Sigmoid colon (tissue), 7 donors: Measurements from ENCODE around the gene ZIM2. TPM values are rescaled to one million over a fixed set of nuclear protein-coding genes. Genes with fewer than 3 reads are reported as not detected.

Experiments
- DNase-seq: peaks from one replicate; pipeline ENCODE4 v3.0.0-alpha.2; 2019
- H3K27ac ChIP-seq, 4 donors: fragments of 200-600 bp; sonication (generic); one replicate each; pipeline ENCODE4 v1.5.1; 2016 to 2019; ENCODE audit warnings: mild to moderate bottlenecking in 1 of 4
- H3K27me3 ChIP-seq, 3 donors: fragments of 200-600 bp; sonication (generic); one replicate each; pipeline ENCODE4 v1.5.1; 2019; ENCODE audit warnings: mild to moderate bottlenecking in 1 of 3
- H3K36me3 ChIP-seq, 4 donors: fragments of 200-600 bp; sonication (generic); one replicate each; pipeline ENCODE4 v1.5.1; 2016 to 2019
- H3K4me1 ChIP-seq, 4 donors: fragments of 200-600 bp; sonication (generic); one replicate each; pipeline ENCODE4 v1.5.1; 2017 to 2019
- H3K4me3 ChIP-seq, 4 donors: fragments of 200-600 bp; sonication (generic); one replicate each; pipeline ENCODE4 v1.5.1; 2017 to 2019; ENCODE audit warnings: mild to moderate bottlenecking in 2 of 4, moderate library complexity in 1 of 4
- H3K9me3 ChIP-seq, 4 donors: fragments of 200-600 bp in 3 of 4; sonication (generic) in 3 of 4; one replicate each; pipeline versions ENCODE4 v1.5.1 to v1.6.1; 2013 to 2019
- EP300 ChIP-seq, 4 donors: sonication (generic); formaldehyde crosslinking; IDR thresholded peaks; one replicate each; pipeline ENCODE4 v1.6.1; 2017; ENCODE audit warnings: antibody characterized with exemption in 4 of 4
- POLR2A ChIP-seq, 2 donors: fragments of 450-650 bp; IDR thresholded peaks; one replicate each; pipeline ENCODE4 v1.6.1; 2016; ENCODE audit warnings: antibody characterized with exemption in 2 of 2, mild to moderate bottlenecking in 2 of 2, moderate library complexity in 2 of 2
- POLR2AphosphoS5 ChIP-seq, 4 donors: sonication (generic); formaldehyde crosslinking; IDR thresholded peaks; one replicate each; pipeline ENCODE4 v1.6.1; 2017; ENCODE audit warnings: antibody characterized with exemption in 4 of 4
- WGBS, 2 donors: extraction: QIAGEN DNeasy Blood & Tissue Kit; methylation state at CpG; one replicate each; pipeline ENCODE4 v1.1.7; 2013; 5-methylcytosine and 5-hydroxymethylcytosine counted together
- intact Hi-C: fragments of 100-400 bp; cut with DNase I; formaldehyde crosslinking; loops from one replicate; pipeline ENCODE4 v1.15.1; 2023
- polyA plus RNA-seq, 3 donors: library from polyadenylated mRNA; stranded (reverse); fragments of 200-250 nt; gene quantifications; one replicate each; pipeline ENCODE4 v1.2.3, GENCODE V29; 2013
- small RNA-seq, 3 donors: library from RNA; depleted of rRNA; stranded (forward); fragments of <200 nt; gene quantifications; one replicate each; pipeline ENCODE3, GENCODE V24; 2016
- total RNA-seq, 4 donors: library from RNA; depleted of rRNA; stranded (reverse); fragments of >200 nt; gene quantifications; one replicate each; pipeline ENCODE4 v1.1.0, GENCODE V29; 2016
- TF ChIP-seq, protein P1 (sequence below), 4 experiments: fragments of 450-650 bp in 3 of 4; fragments of 200-600 bp in 1 of 4; IDR thresholded peaks; one replicate each; pipeline ENCODE4 v1.5.1; 2016 to 2019; ENCODE audit warnings: antibody characterized with exemption in 4 of 4, mild to moderate bottlenecking in 3 of 4, moderate library complexity in 2 of 4
- donor health status: healthy with polysubstance abuse.
- donor health status: Bipolar disorder and iron deficiency.
- donor health status: healthy.

Gene ZIM2
- total and polyA plus RNA-seq, 7 donors, result 0.09 to 1.6 (median 0.83) TPM; not detected in 2

DNA sequence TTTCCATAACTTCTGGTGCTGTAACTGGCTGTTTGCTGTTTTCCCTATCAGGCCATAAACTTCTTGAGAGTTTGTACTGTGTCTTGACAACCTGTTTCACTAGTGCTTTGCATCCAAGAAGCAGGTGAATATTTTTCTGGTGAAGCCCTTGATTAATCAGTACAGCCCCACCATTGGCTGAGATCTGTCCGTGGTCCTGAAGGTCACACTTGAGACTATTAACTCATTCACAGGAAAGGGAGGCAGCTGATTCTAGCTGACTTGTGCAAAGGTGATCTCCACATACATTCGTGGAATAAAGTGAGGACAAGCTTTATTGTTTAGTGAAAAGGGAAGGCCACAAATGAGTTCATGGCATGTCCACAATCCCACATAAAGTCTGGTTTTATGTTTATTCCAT, 107.5 kb downstream of the ZIM2 start:
- WGBS, 2 donors, result 13 to 22% methylated on average over 2 of the region's 2 CpGs
- no peak for DNase-seq
- Histone ChIP-seq H3K27me3 (peaks cover 0 to 5% (median 0%) of the 10 kb centered on the region in 3 donors), H3K4me3 (no peak overlapping the region), H3K36me3 (no peaks in the 10 kb centered on the region), H3K4me1 (no peaks in the 10 kb centered on the region), H3K27ac (no peak overlapping the region), H3K9me3 (peaks cover 0 to 7% (median 0%) of the 10 kb centered on the region in 4 donors)
- intact Hi-C loops, result no loop called here
- TF ChIP-seq POLR2AphosphoS5 (IDR thresholded peaks at IDR 0.05) (no peak), POLR2A (IDR thresholded peaks at IDR 0.05) (no peak)

DNA sequence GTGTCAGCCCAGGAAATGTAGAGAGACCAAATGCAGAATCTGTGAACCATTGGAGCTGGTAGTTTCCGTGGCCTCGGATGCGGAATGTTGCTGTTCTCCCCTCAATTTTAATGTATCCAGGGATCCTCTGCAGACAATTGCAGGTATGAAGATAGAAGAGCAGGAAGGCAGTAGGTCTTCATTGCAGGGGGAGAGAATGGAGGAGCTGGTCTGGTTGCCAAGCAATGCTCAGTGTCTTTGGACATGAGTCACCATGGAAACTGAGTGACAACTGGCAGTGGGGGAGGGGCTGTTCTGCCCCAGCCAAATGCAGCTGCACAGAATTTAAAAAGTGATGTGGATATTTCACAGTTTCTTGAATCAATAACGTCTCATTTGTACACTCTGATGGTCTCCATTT, 112.8 kb downstream of the ZIM2 start:
- no peak for DNase-seq
- intact Hi-C loops, result no loop called here
- Histone ChIP-seq H3K9me3 (no peaks in the 10 kb centered on the region), H3K4me3 (no peak overlapping the region), H3K27ac (no peak overlapping the region), H3K36me3 (no peaks in the 10 kb centered on the region), H3K4me1 (no peaks in the 10 kb centered on the region), H3K27me3 (peaks cover 0 to 3% (median 0%) of the 10 kb centered on the region in 3 donors)
- TF ChIP-seq POLR2AphosphoS5 (IDR thresholded peaks at IDR 0.05) (no peak), EP300 (IDR thresholded peaks at IDR 0.05) (no peak), POLR2A (IDR thresholded peaks at IDR 0.05) (no peak)
- TF ChIP-seq, protein P1, sequence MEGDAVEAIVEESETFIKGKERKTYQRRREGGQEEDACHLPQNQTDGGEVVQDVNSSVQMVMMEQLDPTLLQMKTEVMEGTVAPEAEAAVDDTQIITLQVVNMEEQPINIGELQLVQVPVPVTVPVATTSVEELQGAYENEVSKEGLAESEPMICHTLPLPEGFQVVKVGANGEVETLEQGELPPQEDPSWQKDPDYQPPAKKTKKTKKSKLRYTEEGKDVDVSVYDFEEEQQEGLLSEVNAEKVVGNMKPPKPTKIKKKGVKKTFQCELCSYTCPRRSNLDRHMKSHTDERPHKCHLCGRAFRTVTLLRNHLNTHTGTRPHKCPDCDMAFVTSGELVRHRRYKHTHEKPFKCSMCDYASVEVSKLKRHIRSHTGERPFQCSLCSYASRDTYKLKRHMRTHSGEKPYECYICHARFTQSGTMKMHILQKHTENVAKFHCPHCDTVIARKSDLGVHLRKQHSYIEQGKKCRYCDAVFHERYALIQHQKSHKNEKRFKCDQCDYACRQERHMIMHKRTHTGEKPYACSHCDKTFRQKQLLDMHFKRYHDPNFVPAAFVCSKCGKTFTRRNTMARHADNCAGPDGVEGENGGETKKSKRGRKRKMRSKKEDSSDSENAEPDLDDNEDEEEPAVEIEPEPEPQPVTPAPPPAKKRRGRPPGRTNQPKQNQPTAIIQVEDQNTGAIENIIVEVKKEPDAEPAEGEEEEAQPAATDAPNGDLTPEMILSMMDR (IDR thresholded peaks at IDR 0.05), result no peak
- 83 to 84% methylated on average over 4 of the region's 4 CpGs for WGBS, 2 donors

DNA sequence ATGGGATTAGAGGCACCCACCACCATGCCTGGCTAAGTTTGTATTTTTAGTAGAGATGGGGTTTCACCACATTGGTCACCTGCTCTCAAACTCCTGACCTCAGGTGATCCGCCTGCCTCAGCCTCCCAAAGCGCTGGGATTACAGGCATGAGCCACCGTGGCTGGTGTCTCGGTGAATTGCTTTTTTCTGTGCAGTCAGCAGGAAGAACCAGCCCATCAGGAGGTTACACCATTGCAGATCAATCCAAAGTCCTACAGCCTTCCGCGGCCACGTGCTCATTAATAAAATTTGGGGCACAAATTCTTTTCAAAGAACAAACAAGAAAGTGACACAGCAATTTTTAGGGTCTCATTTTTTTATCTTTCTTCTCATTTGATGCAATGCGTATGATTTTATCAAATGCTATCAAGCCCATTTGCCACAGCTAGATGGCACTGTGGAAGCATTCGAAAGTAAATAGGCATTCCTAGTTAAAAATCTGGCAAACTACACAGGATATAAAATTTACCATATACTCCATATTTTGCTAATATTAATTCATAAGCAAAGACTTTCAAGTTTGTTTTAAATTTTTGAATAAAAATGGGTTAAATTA, 114.6 kb downstream of the ZIM2 start:
- DNase-seq, result no peak
- WGBS, 2 donors, result 37 to 51% methylated on average over 9 of the region's 9 CpGs
- H3K4me3 ChIP-seq, result no peak overlapping the region
- no peaks in the 10 kb centered on the region for H3K36me3 ChIP-seq
- TF ChIP-seq POLR2A (IDR thresholded peaks at IDR 0.05), result no peak
- TF ChIP-seq, protein P1 (IDR thresholded peaks at IDR 0.05), result peak in 1 of 4 experiments; percentile 22
- intact Hi-C loops, result no loop called here
- H3K27ac ChIP-seq, result no peak overlapping the region
- H3K27me3 ChIP-seq, result no peaks in the 10 kb centered on the region
- no peaks in the 10 kb centered on the region for H3K9me3 ChIP-seq
- no peaks in the 10 kb centered on the region for H3K4me1 ChIP-seq

Small RNAs within 50 kb of the gene (small RNA-seq; reads per million reads assigned to genes)
- 0 reads per million in 3 donors for gene AC006115.2

Other genes with a start within 250 kb of the ZIM2 start
- 10 to 100 TPM; 10.4 to 18.0 (median 11.1) TPM for gene ZNF71, start 245.4 kb downstream of the ZIM2 start, total RNA-seq
- 1 to 10 TPM in 2 of 3 donors, under 1 TPM in 1; 0.60 to 3.6 (median 1.6) TPM for gene ZNF71, start 245.4 kb downstream of the ZIM2 start, polyA plus RNA-seq
- 1 to 10 TPM in 1 of 4 donors, under 1 TPM in 2, not detected in 1; 0.68 to 4.7 (median 0.99) TPM for gene SMIM17, start 197.6 kb downstream of the ZIM2 start, total RNA-seq
- under 1 TPM in 1 of 3 donors, not detected in 2; 0.09 TPM for gene SMIM17, start 197.6 kb downstream of the ZIM2 start, polyA plus RNA-seq
- gene ZNF835, start 169.0 kb downstream of the ZIM2 start, total RNA-seq, result 10 to 100 TPM in 1 of 4 donors, 1 to 10 TPM in 3; 2.8 to 14.3 (median 8.4) TPM
- gene ZNF835, start 169.0 kb downstream of the ZIM2 start, polyA plus RNA-seq, result 1 to 10 TPM in 1 of 3 donors, under 1 TPM in 1, not detected in 1; under 0.01 to 1.1 TPM
- gene PEG3, start within 50 bp of the ZIM2 start, total RNA-seq, result 10 to 100 TPM; 18.5 to 33.9 (median 23.3) TPM
- gene PEG3, start within 50 bp of the ZIM2 start, polyA plus RNA-seq, result 1 to 10 TPM in 1 of 3 donors, under 1 TPM in 2; 0.23 to 2.2 (median 0.60) TPM